Measurements from ENCODE around the gene ADAMTSL4. TPM values are rescaled to one million over a fixed set of nuclear protein-coding genes. Genes with fewer than 3 reads are reported as not detected.

Gene ADAMTSL4
- total RNA-seq, 1 experiment from 2014 or later: 4.3 TPM

GRCh38 chr1:150545486-150546032, 3.6 kb upstream of the ADAMTSL4 start:
- Histone ChIP-seq H2AFZ (ENCODE audit: low read depth, low read length, poor library complexity, severe bottlenecking) (no peak overlapping the region), H3K79me2 (ENCODE audit: insufficient read depth, low read length) (no peaks in the 10 kb centered on the region), H3K27ac (ENCODE audit: low read depth, low read length) (no peak overlapping the region), H3K9me3 (ENCODE audit: control insufficient read depth in 1 of 2, insufficient read depth in 1 of 2, low read depth in 1 of 2, low read length in 2 of 2) (no peaks in the 10 kb centered on the region), H3K4me2 (ENCODE audit: low read length) (no peak overlapping the region), H3K9me2 (ENCODE audit: insufficient read depth) (no peaks in the 10 kb centered on the region), H4K20me1 (ENCODE audit: insufficient read depth) (no peaks in the 10 kb centered on the region), H3K9ac (ENCODE audit: low read length) (no peak overlapping the region), H3K27me3 (ENCODE audit: insufficient read depth, low read length) (no peaks in the 10 kb centered on the region), H3K4me3 (replicated peaks in 1 of 2; ENCODE audit: low read depth in 1 of 2, low read length in 2 of 2) (no peak overlapping the region), H3K36me3 (ENCODE audit: control insufficient read depth in 1 of 2, insufficient read depth in 2 of 2, low read length in 2 of 2) (no peaks in the 10 kb centered on the region), H3K4me1 (ENCODE audit: control insufficient read depth in 1 of 2, insufficient read depth in 2 of 2, low read length in 2 of 2) (peaks cover 6 to 18% of the 10 kb centered on the region in 2 experiments; a peak in 3 of 4 replicates)
- intact Hi-C loops (cut with micrococcal nuclease): no loop called here
- RAD21 ChIA-PET (ENCODE audit: low non-redundant PET in 1 of 2, low total read pairs in 2 of 2, uncharacterized antibody in 2 of 2, unreplicated experiment in 2 of 2): no interaction called here
- DNase-seq (ENCODE audit: low read depth, low spot score) (no peak), ATAC-seq (no peak)
- POLR2A ChIA-PET: no interaction called here
- no peak for TF ChIP-seq EZH2phosphoT487 (IDR thresholded peaks at IDR 0.05; ENCODE audit: borderline replicate concordance)
- no peak for TF ChIP-seq ATF3 (IDR thresholded peaks at IDR 0.05)
- TF ChIP-seq SP1 (IDR thresholded peaks at IDR 0.05; ENCODE audit: low read depth): no peak
- no peak for TF ChIP-seq ZFX (IDR thresholded peaks at IDR 0.05)
- no peak for TF ChIP-seq SIN3A (IDR thresholded peaks at IDR 0.05; ENCODE audit: low read depth)
- TF ChIP-seq POLR2AphosphoS5 (IDR thresholded peaks at IDR 0.05; ENCODE audit: low read depth, low read length): no peak
- TF ChIP-seq, protein P1, sequence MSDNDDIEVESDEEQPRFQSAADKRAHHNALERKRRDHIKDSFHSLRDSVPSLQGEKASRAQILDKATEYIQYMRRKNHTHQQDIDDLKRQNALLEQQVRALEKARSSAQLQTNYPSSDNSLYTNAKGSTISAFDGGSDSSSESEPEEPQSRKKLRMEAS (IDR thresholded peaks at IDR 0.05): no peak
- no peak for TF ChIP-seq ZBTB33 (IDR thresholded peaks at IDR 0.05; ENCODE audit: extremely low read depth, insufficient replicate concordance, low read length)
- TF ChIP-seq JUND (IDR thresholded peaks at IDR 0.05): no peak
- TF ChIP-seq EGR1 (IDR thresholded peaks at IDR 0.05; ENCODE audit: low read depth): no peak
- TF ChIP-seq RAD21 (IDR thresholded peaks at IDR 0.05; ENCODE audit: low read depth): no peak
- TF ChIP-seq, protein P2, sequence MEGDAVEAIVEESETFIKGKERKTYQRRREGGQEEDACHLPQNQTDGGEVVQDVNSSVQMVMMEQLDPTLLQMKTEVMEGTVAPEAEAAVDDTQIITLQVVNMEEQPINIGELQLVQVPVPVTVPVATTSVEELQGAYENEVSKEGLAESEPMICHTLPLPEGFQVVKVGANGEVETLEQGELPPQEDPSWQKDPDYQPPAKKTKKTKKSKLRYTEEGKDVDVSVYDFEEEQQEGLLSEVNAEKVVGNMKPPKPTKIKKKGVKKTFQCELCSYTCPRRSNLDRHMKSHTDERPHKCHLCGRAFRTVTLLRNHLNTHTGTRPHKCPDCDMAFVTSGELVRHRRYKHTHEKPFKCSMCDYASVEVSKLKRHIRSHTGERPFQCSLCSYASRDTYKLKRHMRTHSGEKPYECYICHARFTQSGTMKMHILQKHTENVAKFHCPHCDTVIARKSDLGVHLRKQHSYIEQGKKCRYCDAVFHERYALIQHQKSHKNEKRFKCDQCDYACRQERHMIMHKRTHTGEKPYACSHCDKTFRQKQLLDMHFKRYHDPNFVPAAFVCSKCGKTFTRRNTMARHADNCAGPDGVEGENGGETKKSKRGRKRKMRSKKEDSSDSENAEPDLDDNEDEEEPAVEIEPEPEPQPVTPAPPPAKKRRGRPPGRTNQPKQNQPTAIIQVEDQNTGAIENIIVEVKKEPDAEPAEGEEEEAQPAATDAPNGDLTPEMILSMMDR (IDR thresholded peaks at IDR 0.05 in 2 of 3, conservative IDR thresholded peaks at IDR 0.05 in 1 of 3; ENCODE audit: borderline replicate concordance in 1 of 3, insufficient read depth in 1 of 3, low read depth in 2 of 3, low read length in 2 of 3): no peak
- no peak for TF ChIP-seq ELF1 (IDR thresholded peaks at IDR 0.05; ENCODE audit: borderline replicate concordance, low read depth)
- TF ChIP-seq CEBPB (IDR thresholded peaks at IDR 0.05; ENCODE audit: low read depth): no peak
- CTCF ChIA-PET: interaction anchor here (4.8 kb wide), 1 partner anchor 15 kb away, joined by 35 read pairs; no protein-coding TSS in a partner anchor
- no TSS peak for BruUV-seq (replicated peaks)
